Neural progenitor cell (in vitro differentiated cells): ENCODE data around the gene PTPRN2. TPM values are rescaled to one million over a fixed set of nuclear protein-coding genes. Genes with fewer than 3 reads are reported as not detected.

ENCODE experiments used
- DNase-seq: peaks from one replicate; pipeline ENCODE4 v3.0.0-alpha.2; 2016; ENCODE audit warnings: low spot score
- H2AFZ ChIP-seq: fragments of 200-600 bp; sonication (generic); replicated peaks from 2 replicates; pipeline ENCODE4 v1.6.1; 2016; ENCODE audit warnings: antibody characterized with exemption
- H3F3A ChIP-seq: fragments of 200-600 bp; sonication (generic); 2 replicates; pipeline ENCODE4 v1.6.1; 2016; ENCODE audit warnings: antibody characterized with exemption, low read depth
- H3K27ac ChIP-seq: fragments of 200-600 bp; sonication (generic); 2 replicates; pipeline ENCODE4 v1.5.1; 2016; ENCODE audit warnings: mild to moderate bottlenecking
- H3K27me3 ChIP-seq: fragments of 200-600 bp; sonication (generic); 2 replicates; pipeline ENCODE4 v1.6.1; 2016; ENCODE audit warnings: mild to moderate bottlenecking, moderate library complexity
- H3K36me3 ChIP-seq: fragments of 200-600 bp; sonication (generic); 2 replicates; pipeline ENCODE4 v1.5.1; 2016
- H3K4me1 ChIP-seq: fragments of 200-600 bp; sonication (generic); 2 replicates; pipeline ENCODE4 v1.6.1; 2016; ENCODE audit warnings: mixed run types
- H3K4me2 ChIP-seq: fragments of 200-600 bp; sonication (generic); 2 replicates; pipeline ENCODE4 v1.6.1; 2016
- H3K4me3 ChIP-seq: fragments of 200-600 bp; sonication (generic); 2 replicates; pipeline ENCODE4 v1.5.1; 2016
- H3K79me2 ChIP-seq: fragments of 200-600 bp; sonication (generic); 2 replicates; pipeline ENCODE4 v1.6.1; 2016; ENCODE audit warnings: low read depth
- H3K9ac ChIP-seq: fragments of 200-600 bp; sonication (generic); 2 replicates; pipeline ENCODE4 v1.6.1; 2016
- H3K9me3 ChIP-seq: fragments of 200-600 bp; sonication (generic); 2 replicates; pipeline ENCODE4 v1.5.1; 2016; ENCODE audit warnings: low read depth
- H4K20me1 ChIP-seq: fragments of 200-600 bp; sonication (generic); 2 replicates; pipeline ENCODE4 v1.6.1; 2016; ENCODE audit warnings: low read depth
- H3K27ac Mint-ChIP-seq: 3 replicates; pipeline ENCODE4 v1.8.0; 2021; ENCODE audit warnings: mixed read lengths
- H3K27me3 Mint-ChIP-seq: 2 replicates; pipeline ENCODE4 v1.8.0; 2022; ENCODE audit warnings: low read depth, mild to moderate bottlenecking, inconsistent platforms, moderate library complexity, mixed read lengths; ENCODE audit not compliant: insufficient read depth
- H3K36me3 Mint-ChIP-seq: 3 replicates; pipeline ENCODE4 v1.8.0; 2021; ENCODE audit warnings: mixed read lengths
- H3K4me1 Mint-ChIP-seq: 3 replicates; pipeline ENCODE4 v1.8.0; 2021; ENCODE audit warnings: mixed read lengths
- H3K4me3 Mint-ChIP-seq: 3 replicates; pipeline ENCODE4 v1.8.0; 2021; ENCODE audit warnings: mild to moderate bottlenecking, moderate library complexity, mixed read lengths
- H3K9me3 Mint-ChIP-seq: 3 replicates; pipeline ENCODE4 v1.8.0; 2020; ENCODE audit warnings: mixed read lengths
- EZH2 ChIP-seq: fragments of 200-600 bp; sonication (generic); IDR thresholded peaks from 2 replicates; pipeline ENCODE4 v1.6.1; 2017; ENCODE audit warnings: antibody characterized with exemption, mild to moderate bottlenecking, moderate library complexity
- EZH2phosphoT487 ChIP-seq: fragments of 200-600 bp; sonication (generic); IDR thresholded peaks from 2 replicates; pipeline ENCODE4 v1.6.1; 2017; ENCODE audit warnings: antibody characterized with exemption
- total RNA-seq: library from RNA; depleted of rRNA; stranded (reverse); fragments of >200 nt; gene quantifications from 2 replicates; pipeline ENCODE4 v1.2.3, GENCODE V29; 2015; ENCODE audit warnings: low replicate concordance
- TF ChIP-seq, protein P1 (sequence below): fragments of 200-600 bp; sonication (generic); IDR thresholded peaks from 2 replicates; pipeline ENCODE4 v1.5.1; 2017; ENCODE audit warnings: antibody characterized with exemption, mild to moderate bottlenecking

PTPRN2 gene
- total RNA-seq, 1 donor from 2014 or later = 3.0 TPM

DNA sequence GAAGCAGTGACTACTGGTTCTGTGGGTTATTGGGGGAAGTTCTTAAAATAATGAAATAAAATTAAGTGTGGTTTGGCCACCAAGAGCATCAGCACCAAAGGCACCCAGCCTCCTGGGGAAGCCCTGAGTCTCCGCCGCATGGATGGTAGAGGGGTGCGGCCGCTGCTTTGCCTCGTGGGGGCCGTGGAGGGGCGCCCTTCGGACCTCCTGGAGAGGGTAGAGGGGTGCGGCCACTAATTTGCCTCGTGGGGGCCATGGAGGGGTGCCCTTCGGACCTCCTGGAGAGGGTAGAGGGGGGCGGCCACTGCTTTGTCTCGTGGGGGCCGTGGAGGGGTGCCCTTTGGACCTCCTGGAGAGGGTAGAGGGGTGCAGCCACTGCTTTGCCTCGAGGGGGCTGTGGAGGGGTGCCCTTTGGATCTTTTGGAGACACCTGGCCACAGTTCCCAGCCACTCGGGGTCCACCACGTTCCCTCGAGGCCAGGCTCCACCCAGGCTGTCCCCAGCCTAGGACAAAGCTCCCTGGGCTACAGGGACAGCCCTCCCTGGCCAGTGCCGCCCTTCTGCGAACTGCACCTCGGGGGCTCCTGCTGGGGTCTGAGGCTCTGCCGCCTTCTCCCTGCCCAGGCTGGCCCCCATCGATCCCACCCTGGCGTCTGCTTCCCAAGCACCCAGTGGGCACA, 535.1 kb downstream of the PTPRN2 start:
- no peak overlapping the region for H3K9ac ChIP-seq
- H3K4me1 ChIP-seq = peaks cover 34% of the 10 kb centered on the region
- Mint-ChIP-seq H3K27ac (peak overlapping the region; percentile 7), H3K4me1 (peaks cover 20% of the 10 kb centered on the region), H3K27me3 (no peaks in the 10 kb centered on the region), H3K36me3 (no peaks in the 10 kb centered on the region), H3K9me3 (peaks cover 8% of the 10 kb centered on the region), H3K4me3 (no peak overlapping the region)
- H3K27me3 ChIP-seq = no peaks in the 10 kb centered on the region
- no peak overlapping the region for H3K4me3 ChIP-seq
- no peak overlapping the region for H2AFZ ChIP-seq
- H4K20me1 ChIP-seq = no peaks in the 10 kb centered on the region
- DNase-seq = no peak
- TF ChIP-seq, protein P1, sequence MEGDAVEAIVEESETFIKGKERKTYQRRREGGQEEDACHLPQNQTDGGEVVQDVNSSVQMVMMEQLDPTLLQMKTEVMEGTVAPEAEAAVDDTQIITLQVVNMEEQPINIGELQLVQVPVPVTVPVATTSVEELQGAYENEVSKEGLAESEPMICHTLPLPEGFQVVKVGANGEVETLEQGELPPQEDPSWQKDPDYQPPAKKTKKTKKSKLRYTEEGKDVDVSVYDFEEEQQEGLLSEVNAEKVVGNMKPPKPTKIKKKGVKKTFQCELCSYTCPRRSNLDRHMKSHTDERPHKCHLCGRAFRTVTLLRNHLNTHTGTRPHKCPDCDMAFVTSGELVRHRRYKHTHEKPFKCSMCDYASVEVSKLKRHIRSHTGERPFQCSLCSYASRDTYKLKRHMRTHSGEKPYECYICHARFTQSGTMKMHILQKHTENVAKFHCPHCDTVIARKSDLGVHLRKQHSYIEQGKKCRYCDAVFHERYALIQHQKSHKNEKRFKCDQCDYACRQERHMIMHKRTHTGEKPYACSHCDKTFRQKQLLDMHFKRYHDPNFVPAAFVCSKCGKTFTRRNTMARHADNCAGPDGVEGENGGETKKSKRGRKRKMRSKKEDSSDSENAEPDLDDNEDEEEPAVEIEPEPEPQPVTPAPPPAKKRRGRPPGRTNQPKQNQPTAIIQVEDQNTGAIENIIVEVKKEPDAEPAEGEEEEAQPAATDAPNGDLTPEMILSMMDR = no peak
- no peak for TF ChIP-seq EZH2phosphoT487
- TF ChIP-seq EZH2 = no peak
- no peaks in the 10 kb centered on the region for H3K79me2 ChIP-seq
- H3F3A ChIP-seq = peaks cover 22% of the 10 kb centered on the region
- no peaks in the 10 kb centered on the region for H3K36me3 ChIP-seq
- no peak overlapping the region for H3K27ac ChIP-seq
- no peaks in the 10 kb centered on the region for H3K9me3 ChIP-seq
- peak overlapping the region; percentile 50 for H3K4me2 ChIP-seq

DNA sequence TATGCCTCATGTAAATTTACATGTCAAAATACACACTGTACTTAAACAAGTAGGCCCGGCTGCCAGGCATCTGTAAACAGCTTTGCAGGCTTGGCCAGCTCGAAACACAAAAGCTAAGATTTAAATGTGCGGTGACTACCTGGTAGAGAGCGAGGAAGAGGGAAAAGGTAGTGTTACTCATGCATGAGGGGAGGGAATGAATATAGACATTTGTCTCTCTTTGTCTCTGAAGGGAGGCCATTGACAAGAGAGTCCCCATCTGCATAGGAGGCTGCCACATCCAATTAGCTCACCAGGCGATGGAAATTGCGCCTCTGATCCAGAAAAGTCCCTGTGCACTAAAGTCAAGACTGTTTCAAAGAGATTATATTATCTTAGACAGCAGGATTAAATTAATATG, 535.8 kb downstream of the PTPRN2 start:
- H3K27ac Mint-ChIP-seq = no peak overlapping the region
- Histone ChIP-seq H2AFZ (no peak overlapping the region), H3K36me3 (no peaks in the 10 kb centered on the region), H3F3A (peaks cover 22% of the 10 kb centered on the region), H3K9ac (no peak overlapping the region), H3K4me2 (peak overlapping the region; percentile 50), H3K9me3 (no peaks in the 10 kb centered on the region), H3K4me3 (peak overlapping the region; percentile 5), H3K27me3 (no peaks in the 10 kb centered on the region), H3K27ac (peak overlapping the region; percentile 44), H3K4me1 (peaks cover 34% of the 10 kb centered on the region), H3K79me2 (no peaks in the 10 kb centered on the region), H4K20me1 (no peaks in the 10 kb centered on the region)
- H3K9me3 Mint-ChIP-seq = peaks cover 8% of the 10 kb centered on the region
- TF ChIP-seq EZH2 (peak; percentile 14), EZH2phosphoT487 (no peak)
- no peaks in the 10 kb centered on the region for H3K36me3 Mint-ChIP-seq
- DNase-seq = peak; percentile 83
- H3K27me3 Mint-ChIP-seq = no peaks in the 10 kb centered on the region
- H3K4me3 Mint-ChIP-seq = no peak overlapping the region
- peaks cover 24% of the 10 kb centered on the region for H3K4me1 Mint-ChIP-seq

DNA sequence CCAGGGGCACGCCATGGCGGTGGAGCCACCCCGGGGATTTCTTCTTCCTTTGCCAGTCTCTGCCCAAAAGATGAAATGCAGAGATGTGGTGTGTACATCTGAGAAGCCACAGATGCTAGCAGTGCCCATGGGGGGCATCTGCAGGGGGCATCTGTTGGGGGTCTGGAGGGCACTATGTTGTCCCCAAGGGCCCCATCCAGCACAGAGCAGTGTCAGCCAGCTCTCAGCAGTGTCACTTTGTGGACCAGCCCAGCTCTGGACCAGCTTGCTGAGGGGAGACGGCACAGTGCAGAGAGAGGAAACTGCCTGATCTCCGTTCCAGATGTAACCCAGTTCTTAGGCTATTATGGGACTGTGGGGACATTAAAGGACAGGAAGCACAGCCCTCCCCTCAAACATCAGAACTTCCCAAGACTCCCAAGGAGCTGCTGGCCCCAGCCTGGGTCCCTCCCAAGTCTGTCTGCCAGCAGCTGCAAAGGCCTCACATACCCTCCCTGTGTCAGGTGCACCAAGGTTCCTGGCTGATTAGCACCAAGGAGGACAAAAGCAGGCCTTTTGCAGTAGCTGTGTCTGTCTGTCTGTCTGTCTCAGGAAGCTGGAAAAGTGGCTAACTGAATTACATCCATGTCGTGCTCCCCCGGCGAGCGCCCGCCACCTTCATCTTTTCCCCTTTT, 536.5 kb downstream of the PTPRN2 start:
- no peaks in the 10 kb centered on the region for H3K9me3 ChIP-seq
- H3K4me3 Mint-ChIP-seq = no peak overlapping the region
- H3K4me2 ChIP-seq = peak overlapping the region; percentile 50
- no peaks in the 10 kb centered on the region for H3K27me3 Mint-ChIP-seq
- H3K27me3 ChIP-seq = no peaks in the 10 kb centered on the region
- H3K36me3 ChIP-seq = no peaks in the 10 kb centered on the region
- TF ChIP-seq EZH2 (no peak), EZH2phosphoT487 (no peak)
- TF ChIP-seq, protein P1 = no peak
- H3K4me3 ChIP-seq = peak overlapping the region; percentile 5
- peaks cover 22% of the 10 kb centered on the region for H3F3A ChIP-seq
- peaks cover 34% of the 10 kb centered on the region for H3K4me1 ChIP-seq
- H3K9me3 Mint-ChIP-seq = peaks cover 8% of the 10 kb centered on the region
- no peaks in the 10 kb centered on the region for H4K20me1 ChIP-seq
- H2AFZ ChIP-seq = no peak overlapping the region
- no peaks in the 10 kb centered on the region for H3K79me2 ChIP-seq
- H3K9ac ChIP-seq = no peak overlapping the region
- no peak overlapping the region for H3K27ac Mint-ChIP-seq
- peaks cover 29% of the 10 kb centered on the region for H3K4me1 Mint-ChIP-seq
- no peaks in the 10 kb centered on the region for H3K36me3 Mint-ChIP-seq
- H3K27ac ChIP-seq = peak overlapping the region; percentile 44
- peak; percentile 32 for DNase-seq
